GM19099 (cell line): ENCODE data around the gene COX19.

Source experiments
- POLR2A ChIP-seq: IDR thresholded peaks from 3 replicates; pipeline ENCODE4 v1.6.1; 2011; ENCODE audit warnings: low read depth; ENCODE audit not compliant: insufficient read length; ENCODE audit errors: extremely low read depth

COX19 gene

DNA sequence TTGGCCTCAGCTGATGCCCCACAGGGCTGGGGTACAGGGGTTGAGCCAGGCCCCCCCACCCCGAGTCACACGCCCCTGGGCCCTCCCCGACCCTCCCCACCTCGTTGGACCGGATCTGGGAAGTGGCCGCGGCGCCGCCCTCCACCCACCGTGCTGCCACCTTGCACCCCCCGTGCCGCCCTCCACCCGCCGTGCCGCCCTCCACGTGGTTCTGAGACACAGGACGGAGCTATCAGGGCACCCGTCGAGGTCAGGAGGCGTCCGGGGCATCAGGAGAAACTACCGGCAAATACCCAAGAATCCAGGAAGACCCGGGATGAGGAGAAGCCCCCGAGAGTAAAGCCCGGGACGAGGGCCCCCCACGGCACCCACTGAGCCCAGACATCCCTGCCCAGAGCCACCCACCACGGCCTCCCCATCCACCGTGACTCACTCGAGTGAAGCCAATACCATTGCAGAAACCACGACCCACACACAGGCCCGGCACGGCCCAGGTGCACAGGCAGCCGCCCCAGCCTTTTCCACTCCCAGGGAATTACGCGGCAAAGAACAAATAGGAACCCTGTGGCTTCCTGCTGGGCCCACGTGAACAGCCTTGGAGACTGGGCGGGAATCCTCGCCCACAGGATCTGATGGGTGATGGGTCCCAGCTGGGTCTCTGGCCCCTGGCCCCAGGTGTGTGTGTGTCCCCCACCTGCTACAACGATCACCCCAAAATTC lies 54.8 kb downstream of the COX19 start:
- TF ChIP-seq POLR2A = no peak

DNA sequence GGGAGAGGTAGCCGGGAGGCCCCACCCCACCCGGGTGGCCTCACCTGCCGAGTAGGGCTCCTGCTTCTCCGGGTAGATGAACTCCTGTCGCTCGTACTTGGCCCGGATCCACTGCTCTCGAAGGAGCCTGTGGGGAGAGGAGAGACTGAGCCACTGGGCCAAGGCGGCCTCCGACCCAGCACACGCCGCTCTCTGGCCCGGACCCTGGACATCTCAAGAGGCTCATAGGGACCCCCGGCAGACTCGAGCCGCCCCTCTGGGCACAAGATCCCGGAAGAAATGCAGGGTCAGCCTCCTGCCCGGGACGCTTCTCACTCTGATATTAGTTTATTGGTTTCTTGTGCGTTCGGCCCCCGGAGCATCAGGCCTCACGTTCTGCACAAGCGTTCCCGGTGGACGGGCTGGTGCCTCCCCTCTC lies 55.4 kb downstream of the COX19 start:
- no peak for TF ChIP-seq POLR2A

DNA sequence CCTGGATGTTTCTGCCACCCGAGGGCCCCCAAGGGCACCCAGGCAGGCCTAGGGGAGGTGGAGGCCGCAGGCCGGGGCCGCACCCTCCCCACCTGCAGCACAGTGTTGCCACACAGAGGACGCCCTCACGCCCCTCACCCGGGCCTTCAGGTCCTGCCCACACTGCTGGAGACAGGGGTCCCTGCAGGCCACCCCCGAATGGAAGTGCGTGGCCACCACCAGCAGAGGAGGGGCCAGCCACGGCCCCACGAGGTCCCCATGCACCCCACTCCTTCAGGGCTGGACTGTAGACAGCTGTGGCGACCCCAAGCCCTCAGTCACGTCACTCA lies 56.3 kb downstream of the COX19 start:
- no peak for TF ChIP-seq POLR2A

DNA sequence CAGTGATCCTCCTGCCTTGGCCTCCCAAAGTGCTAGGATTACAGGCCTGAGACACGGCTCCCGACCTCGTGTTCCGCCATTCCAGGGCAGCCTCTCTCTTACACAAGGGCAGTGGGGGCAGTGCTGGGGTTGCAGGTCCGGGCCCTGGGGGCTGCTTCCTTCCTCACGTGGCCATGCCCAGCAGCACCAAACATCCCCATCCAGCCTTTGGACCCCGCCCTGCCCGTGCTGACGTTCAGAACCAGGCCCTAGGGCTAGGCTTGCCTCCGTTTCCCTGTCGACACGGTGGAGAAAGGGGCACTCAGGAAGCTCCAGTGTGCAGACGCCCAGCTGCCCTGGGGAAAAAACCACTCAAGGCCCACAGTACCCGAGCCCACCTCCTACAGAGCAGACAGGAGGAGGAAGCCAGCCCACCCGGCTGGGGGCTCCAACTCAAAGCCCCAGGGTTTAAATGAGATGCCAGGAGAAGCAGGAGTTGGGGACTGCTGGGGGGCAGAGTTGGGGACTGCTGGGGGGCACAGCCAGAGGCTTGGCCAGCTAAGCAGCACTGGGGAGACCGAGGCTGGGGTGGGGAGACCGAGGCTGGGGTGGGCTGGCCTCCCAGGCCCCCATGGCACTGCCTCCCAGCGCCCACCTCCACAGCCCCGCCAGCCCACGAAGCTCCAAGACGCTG lies 56.8 kb downstream of the COX19 start:
- no peak for TF ChIP-seq POLR2A

DNA sequence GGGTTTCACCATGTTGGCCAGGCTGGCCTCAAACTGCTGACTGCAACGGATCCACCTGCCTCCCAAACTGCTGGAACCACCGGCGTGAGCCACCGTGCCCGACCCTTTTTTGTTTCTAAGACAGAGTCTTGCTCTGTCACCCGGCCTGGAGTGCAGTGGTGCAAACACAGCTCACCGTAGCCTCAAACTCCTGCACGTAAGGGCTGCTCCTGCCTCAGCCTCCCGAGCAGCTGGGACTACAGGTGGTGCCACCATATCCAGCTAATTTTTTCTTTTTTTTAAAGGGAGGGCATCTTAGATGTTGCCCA lies 57.3 kb downstream of the COX19 start:
- TF ChIP-seq POLR2A = no peak

DNA sequence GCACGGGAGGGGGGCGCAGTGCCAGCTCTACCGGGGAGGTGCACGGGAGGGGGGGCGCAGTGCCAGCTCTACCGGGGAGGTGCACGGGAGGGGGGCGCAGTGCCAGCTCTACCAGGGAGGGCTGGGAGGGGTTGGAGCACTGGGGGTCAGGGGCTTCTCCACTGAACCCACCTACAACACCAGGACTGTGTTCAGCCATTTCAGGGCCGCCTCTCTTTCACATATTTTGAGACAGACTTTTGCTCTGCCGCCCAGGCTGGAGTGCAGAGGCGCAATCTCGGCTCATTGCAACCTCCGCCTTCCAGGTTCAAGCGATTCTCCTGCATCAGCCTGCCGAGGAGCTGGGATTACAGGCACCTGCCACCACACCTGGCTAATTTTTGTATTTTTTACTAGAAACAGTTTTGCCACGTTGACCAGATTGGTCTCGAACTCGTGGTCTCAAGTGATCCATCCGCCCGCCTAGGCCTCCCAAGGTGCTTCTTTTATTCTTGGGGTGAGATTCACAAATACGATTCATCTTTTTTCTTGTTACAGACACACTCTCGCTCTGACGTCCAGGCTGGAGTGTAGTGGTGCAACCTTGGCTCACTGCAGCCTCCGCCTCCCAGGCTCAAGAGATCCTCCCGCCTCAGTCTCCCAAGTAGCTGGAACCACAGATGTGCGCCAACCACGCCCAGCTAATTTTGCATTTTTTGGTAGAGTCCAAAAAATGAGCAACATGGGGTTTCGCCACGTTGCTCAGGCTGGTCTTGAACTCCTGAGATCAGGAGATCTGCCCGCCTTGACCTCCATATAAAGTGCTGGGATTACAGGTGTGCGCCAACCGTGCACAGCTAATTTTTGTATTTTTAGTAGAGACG lies 57.9 kb downstream of the COX19 start:
- no peak for TF ChIP-seq POLR2A

DNA sequence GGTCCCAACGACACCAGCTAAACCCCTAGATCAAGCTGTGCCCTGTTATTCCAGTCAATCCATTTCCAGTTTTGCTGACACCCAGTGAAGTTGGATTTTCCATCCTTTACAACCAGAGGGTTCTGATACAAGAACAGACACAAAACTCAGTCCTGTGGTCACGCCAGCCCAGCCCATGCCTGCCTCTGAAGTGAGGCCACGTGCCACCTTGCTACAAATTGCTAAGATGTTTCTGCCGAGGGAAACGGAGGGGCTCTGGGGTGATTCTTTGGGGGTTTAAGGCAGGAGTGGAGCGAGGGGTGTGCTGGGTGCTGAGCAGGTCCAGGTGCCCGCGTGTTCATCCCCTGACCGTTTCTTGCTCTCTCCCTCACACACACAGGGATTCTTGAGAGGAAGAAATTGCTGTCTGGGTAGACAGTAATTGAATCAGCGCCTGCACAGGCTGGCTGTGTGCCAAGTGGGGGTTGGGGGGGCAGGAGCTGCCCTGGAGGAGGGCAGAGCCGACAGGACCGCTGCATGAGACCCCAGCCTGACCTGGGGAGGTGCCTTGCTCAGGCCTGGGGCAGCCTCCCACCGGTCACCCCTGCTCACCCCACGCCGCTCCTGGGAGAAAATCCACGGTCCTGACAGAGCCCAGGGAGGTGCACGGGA lies 58.9 kb downstream of the COX19 start:
- TF ChIP-seq POLR2A = no peak
